T-helper 1 cell treated with Interleukin-12 subunit alpha and Interleukin-12 subunit beta and Interleukin-4 antibody, amounts not matched to agents 30 ng/mL and 1 ng/mL, for 36 hours (primary cell): Measurements from ENCODE around the gene CALML4. TPM values are rescaled to one million over a fixed set of nuclear protein-coding genes. Genes with fewer than 3 reads are reported as not detected.
"Not testable (repeated sequence)": the region's sequence is repeated elsewhere in the genome, so short reads cannot be mapped to it uniquely, and the experiment has no call there.

Source experiments
- intact Hi-C: fragments of 100-400 bp; cut with micrococcal nuclease; formaldehyde crosslinking; loops from one replicate; pipeline ENCODE4 v1.15.1; 2024
- total RNA-seq: library from RNA; stranded (reverse); gene quantifications from 2 replicates; pipeline ENCODE4 v1.2.3, GENCODE V29; 2022

The CALML4 gene
- total RNA-seq, 1 donor from 2014 or later, result 15.9 TPM

DNA sequence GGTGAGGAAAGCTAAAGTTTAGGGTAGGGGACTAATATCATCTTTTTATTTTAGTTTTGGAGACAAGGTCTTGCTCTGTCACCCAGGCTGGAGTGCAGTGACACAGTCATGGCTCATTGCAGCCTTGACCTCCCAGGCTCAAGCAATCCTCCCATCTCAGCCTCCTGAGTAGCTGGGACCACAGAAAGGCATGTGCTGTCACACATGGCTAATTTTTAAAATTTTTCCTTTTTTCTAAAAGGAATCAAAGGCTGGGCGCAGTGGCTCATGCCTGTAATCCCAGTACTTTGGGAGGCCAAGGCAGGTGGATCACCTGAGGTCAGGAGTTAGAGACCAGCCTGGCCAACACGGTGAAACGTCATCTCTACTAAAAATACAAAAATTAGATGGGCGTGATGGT, 20.3 kb upstream of the CALML4 start:
- intact Hi-C loops, result not testable (repeated sequence)

DNA sequence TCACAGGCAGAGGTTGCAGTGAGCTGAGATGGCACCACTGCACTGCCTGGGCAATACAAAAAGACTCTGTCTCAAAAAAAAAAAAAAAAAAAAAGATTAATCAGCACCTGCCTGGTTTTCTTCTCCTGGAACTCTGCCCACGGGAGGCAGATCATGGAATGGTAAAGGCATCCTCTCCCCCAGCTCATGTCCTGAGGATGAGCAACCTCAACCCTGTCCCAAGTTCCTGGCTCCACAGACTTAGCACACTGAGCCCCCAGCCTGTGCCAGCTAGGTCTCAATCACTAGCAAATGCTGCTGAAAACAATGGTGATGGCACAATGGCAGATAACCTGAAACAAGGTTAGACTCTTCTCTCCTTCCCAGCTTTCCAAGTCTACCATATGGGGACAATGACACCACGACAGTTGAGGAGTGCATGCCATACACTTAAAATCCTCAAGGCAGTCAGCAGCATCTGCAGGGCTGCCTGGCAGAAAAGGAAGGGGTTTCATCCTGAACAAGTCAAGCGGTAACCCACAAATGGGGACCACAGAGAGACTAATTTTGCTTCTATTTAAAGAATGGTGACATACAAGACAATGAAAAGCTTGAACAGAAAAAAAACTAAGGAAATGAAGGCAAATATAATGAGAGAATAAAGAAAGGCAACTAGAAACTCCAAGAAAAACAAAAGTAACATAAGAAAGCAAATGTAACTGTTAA, 19.6 kb upstream of the CALML4 start:
- intact Hi-C loops, result no loop called here

DNA sequence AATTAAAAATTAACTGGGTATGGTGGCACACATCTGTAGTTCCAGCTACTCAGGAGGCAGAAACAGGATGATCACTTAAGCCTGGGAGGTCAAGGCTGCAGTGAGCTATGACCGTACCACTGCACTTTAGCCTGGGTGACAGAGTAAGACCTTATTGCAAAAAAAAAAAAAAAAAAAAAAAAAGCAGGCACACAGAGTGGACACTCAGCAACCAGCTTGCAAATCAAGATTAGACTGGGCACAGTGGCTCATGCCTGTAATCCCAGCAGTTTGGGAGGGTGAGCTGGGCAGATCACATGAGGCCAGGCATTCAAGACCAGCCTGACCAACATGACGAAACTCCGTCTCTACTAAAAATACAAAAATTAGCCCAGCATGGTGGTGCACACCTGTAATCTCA, 19.0 kb upstream of the CALML4 start:
- intact Hi-C loops, result no loop called here

DNA sequence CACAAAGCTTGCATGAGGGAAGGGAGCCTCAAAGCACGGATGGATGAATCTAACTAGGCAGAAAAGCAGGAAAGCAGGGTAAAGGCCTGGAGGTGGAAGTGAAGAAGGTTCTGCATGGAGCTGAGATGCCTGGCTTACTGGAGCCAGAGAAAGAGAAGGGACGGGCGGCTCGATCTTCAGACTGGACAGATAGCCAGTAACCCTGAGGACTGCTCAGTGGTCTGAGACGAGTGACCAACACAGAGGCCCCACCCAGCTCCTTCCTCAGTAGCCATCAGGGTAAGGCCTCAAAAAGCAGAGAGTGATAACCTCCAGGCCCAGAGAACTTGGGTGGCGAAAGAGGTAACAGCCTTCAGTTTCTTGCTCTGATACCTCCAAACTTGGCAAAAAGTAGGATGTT, 18.0 kb upstream of the CALML4 start:
- intact Hi-C loops, result no loop called here

DNA sequence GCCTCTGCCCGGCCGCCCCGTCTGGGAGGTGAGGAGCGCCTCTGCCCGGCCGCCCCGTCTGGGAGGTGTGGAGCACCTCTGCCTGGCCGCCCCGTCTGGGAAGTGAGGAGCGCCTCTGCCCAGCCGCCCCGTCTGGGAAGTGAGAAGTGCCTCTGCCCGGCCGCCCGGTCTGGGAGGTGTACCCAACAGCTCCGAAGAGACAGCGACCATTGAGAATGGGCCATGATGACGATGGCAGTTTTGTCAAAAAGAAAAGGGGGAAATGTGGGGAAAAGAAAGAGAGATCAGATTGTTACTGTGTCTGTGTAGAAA, 17.3 kb upstream of the CALML4 start:
- intact Hi-C loops, result not testable (repeated sequence)

DNA sequence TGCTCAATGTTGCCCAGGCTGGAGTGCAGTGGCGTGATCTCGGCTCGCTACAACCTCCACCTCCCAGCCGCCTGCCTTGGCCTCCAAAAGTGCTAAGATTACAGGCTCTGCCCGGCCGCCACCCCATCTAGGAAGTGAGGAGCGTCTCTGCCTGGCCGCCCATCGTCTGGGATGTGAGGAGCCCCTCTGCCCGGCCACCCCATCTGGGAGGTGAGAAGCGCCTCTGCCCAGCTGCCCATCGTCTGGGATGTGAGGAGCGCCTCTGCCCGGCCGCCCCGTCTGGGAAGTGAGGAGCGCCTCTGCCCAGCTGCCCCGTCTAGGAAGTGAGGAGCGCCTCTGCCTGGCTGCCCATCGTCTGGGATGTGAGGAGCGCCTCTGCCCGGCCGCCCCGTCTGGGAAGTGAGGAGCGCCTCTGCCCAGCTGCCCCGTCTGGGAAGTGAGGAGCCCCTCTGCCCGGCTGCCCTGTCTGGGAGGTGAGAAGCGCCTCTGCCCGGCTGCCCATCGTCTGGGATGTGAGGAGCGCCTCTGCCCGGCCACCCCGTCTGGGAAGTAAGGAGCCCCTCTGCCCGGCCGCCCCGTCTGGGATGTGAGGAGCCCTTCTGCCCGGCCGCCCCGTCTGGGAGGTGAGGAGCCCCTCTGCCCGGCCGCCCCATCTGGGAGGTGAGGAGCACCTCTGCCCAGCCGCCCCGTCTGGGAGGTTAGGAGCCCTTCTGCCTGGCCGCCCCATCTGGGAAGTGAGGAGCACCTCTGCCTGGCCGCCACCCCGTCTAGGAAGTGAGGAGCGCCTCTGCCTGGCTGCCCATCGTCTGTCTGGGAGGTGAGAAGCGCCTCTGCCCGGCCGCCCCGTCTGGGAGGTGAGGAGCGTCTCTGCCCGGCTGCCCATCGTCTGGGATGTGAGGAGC, 16.6 kb upstream of the CALML4 start:
- intact Hi-C loops, result not testable (repeated sequence)

DNA sequence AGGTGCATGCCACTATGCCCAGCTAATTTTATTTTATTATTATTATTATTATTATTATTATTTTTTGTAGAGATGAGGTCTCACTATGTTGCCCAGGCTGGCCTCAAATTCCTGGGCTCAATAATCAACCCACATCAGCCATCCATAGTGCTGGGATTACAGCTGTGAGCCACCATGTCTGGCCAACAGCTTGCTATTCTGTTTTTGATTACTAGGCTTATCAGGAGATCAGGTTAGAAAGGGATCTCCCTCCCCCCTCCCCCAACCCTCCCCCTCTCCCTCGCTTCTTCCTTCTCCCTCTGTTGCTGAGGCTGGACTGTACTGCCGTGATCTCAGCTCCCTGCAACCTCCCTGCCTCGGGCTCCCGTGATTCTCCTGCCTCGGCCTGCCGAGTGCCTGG, 15.8 kb upstream of the CALML4 start:
- intact Hi-C loops, result no loop called here

DNA sequence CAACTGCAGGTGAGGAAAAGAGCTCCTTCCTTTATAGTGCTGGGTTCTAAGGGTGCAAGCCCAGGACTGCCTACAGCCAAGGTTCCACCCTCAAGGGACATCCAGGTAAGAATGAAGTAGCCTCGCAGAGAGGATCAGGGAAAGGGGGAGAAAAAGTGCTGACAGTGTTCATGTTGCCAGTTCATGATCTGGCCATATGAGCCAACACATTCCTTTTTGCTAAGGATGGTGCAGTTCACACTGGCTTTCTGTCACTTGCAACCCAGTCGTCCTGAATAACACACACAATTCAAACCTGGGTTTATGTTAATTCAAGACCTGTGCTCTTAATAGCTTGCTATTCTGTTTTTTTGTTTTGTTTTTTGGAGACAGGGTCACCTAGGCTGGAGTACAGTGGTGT, 15.4 kb upstream of the CALML4 start:
- intact Hi-C loops, result no loop called here

DNA sequence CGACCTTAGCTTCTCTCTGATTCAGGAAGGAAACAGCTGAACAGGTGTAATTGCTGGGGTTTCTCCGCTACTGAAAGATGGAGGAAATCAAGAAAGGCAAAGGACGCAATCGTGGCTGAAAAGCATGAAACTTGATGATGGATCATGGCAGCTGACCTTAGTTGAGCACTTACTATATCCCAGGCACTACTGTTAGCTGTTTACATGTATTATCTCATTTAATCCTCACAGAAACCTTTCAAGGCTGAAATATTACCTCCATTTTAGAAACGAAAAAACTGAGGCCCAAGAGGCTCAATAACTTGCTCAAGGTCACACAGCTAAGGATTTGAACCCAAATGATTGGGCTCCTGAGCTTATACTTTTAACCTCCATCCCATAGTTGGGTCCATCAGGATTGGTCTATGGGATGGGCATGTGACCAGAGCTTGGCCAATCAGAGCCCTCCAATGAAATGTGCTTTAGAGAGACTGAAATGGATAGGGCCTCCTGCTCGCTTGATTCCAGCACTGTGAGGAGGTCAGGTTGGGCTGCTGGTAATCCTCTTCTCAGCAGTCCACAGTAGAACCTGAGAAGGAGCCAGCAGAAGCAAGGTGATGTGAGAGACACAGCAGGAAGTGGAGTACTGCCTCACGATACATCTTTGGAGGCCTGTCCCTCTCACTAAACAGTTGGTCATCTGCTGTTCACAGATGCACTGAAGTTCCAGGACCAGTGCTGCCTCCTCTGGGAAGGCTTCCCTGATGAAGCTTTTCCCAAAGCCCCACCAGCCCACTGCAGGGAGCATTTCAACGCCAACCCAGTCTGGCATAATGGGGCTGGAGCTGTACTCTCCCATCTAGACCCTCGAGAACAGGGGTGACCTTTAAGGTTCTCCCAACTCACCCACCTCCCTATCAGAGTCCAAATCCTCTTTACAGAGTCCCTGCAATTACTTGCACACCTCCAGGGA, 14.0 kb upstream of the CALML4 start:
- intact Hi-C loops, result no loop called here

DNA sequence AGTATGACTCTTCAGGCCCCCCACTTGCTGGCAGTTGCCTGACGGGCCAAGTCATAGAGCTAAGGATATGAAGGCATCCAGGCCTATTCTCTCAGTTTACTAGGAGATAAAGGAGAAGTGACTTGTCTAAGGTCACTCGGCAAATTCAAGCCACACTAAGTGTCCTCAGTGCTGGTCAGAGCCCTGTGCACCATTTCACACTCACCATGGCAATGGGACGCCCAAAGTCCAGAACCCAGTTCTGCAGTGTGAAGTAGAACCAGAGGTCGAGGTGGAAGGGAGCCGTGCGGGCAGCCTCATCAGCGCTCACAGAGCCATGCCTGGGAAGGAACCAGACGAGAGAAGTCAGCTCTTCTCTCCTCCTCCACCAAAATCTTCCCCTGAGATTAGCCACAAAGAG, 13.2 kb upstream of the CALML4 start:
- intact Hi-C loops, result no loop called here

DNA sequence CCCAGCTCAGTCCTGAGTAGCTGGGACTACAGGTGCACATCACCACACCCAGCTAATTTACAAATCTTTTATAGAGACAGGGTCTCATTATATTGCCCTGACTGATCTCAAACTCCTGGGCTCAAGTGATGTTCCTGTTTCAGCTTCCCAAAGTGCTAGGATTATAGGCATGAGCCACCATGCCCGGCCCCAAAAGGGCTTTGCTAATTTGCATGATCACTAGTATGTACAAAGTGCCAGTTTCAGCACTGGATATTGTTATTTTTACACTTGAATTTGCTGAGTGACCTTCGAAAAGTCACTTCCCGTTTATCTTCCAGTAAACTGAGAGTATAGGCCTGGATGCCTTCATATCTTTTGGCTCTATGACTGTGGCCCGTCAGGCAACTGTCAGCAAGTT, 12.2 kb upstream of the CALML4 start:
- intact Hi-C loops, result no loop called here

DNA sequence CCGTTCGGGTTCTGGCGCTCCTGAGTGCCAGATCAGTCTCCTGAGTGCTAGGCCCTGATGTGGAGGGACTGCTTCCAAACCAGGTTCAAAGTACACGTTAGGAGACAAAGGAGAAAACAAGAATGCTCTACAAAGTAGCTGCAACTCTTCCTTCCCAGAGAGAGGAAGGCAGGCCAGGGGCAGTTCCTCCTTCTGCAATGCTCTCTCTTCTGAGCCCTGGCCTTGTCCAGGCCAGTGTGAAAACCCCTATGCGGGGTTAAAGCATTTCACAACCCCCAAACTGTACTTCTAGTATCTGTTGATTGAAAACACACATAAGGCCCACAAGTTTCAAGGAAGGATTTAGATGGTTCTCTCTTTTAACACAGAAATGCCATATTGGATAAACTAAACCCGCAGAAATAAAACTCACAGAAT, 9.7 kb upstream of the CALML4 start:
- intact Hi-C loops, result no loop called here

DNA sequence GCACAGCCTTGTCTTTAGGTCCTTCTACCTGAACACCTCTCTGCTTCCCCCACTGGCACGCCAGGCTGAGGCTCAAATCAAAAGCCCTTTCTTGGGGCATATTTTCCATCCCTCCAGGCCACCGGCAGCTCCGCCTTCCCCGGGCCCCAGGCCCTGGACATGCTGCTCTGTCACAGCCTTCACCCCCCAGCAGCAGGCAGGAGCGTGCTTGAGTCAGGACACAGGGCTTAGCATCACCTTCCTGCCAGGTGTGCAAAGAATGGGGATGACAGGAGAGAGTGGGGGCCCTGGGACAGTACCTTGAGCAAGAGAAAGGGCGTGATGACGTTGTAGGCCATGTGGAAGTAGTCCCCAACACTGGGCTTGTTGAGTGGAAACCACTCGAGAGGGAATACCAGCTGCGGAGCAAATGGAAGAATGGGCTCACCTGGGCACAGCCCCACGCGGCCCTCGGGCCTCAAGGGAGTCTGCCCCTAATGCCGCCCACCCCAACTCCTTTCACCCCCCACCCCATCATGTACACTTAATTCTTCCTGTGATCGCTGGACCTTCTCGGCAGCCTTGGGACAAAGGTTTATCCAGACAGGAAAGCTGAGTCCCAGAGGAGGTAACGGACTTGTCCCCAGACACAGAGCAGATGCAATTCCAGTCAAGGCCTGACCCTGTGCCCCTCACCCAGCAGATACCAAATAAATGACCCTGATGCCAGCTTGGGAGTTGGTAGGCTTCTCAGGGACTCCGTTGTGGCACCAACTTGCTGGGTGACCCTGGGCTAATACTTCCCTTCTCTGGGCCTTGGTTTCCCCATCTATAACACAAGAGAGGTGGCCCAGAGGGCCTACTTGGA, 9.1 kb upstream of the CALML4 start:
- intact Hi-C loops, result no loop called here

DNA sequence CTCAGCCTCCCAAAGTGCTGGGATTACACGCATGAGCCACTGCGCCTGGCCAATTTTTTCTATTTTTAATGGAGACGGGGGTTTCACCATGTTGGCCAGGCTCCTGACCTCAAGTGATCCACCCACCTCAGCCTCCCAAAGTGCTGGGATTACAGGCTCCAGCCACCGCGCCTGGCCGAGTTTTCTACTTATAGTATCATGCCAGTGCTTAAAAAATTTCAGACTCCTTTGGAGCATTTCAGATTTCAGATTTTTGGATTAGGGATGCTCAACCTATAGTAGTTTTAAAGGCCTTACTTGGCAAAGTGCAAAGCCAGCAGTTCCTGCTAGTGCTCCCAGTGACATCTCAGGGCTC, 8.3 kb upstream of the CALML4 start:
- intact Hi-C loops, result not testable (repeated sequence)

DNA sequence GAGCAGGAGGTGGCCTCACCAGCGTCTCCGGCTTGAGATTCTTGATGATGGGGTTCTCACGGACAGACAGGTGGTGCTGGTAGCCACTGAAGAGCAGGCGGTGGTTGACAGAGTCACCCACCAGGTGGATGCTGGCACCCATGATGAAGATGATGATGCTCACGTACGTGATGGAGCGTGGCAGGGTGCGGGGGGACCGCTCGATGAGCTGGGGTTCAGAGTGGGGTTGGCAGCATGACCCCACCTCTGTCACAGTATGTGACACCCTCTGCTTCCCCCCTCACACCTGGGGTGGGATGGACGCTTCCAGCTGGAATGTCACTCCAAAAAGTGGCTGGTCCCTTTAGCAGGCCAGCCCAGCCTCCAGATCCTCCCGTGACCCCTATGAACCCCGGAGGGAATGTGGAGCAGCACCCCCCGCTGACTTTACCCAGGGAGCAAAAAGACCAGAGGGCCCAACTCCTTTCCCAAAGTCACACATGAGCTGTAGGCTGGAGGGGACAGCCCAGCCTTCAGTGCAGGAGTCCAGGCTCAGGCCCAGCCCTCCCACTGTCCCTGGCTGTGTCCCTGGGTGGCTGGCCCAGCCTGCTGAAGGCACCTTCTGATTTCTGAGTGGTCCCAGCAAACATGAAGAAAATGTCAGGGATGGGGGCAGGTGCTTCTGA, 6.7 kb upstream of the CALML4 start:
- intact Hi-C loops, result no loop called here

DNA sequence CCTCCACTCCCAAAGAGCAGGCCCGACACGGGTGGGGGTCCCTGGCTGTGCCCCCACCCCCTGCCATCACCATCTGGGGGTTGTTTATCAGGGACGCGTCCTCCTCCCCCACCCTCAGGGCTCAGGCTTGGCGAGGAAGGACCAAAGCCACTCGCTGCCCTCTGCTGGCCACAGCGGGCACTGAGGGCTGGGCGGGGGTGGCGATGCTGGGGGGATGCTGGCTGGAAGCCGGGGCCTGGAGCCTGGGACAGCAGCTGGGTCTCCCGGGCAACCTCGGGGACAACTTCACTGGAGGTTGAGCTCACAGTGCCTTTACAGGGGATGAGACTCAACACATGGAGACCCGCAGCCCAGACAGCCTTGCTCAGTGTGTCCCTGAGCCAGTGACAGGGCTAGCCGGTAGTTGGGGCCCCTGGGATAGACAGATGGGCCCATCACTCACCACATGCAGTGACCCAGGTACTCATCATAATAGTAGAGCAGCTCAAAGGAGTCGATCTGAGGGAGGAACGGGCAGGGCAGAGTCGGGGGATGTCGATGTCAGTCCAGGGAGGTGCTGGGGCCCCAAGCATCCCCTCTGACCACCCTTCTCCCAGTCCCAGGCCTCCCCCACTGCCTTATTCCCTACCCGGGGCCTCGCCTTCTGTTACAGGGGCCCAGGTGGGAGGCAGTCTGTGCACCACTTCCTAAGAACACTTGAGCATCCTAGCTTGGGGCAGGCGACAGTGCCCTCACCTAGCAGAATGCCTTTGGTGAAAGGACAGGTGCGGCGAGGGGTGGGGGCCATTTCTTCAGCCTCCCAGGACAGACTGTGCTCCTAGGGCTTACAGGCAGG, 5.9 kb upstream of the CALML4 start:
- intact Hi-C loops, result no loop called here

DNA sequence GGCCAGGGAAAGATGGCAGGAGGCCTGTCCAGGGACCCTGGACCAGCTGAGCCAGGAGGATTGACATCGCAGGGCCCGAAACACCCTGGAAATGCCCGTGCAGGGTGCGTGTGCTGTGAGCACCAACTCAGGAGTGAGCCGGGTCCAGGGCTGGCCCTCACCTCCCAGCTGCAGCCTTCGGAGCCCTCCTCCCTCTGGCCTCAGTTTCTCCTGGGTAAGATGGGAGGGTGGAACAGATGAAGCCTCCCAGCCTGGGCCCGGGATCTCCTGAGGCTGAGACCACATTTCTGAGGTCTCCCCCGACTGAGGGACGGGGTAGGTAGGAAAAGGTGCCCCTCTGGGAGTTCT, 5.3 kb upstream of the CALML4 start:
- intact Hi-C loops, result no loop called here

DNA sequence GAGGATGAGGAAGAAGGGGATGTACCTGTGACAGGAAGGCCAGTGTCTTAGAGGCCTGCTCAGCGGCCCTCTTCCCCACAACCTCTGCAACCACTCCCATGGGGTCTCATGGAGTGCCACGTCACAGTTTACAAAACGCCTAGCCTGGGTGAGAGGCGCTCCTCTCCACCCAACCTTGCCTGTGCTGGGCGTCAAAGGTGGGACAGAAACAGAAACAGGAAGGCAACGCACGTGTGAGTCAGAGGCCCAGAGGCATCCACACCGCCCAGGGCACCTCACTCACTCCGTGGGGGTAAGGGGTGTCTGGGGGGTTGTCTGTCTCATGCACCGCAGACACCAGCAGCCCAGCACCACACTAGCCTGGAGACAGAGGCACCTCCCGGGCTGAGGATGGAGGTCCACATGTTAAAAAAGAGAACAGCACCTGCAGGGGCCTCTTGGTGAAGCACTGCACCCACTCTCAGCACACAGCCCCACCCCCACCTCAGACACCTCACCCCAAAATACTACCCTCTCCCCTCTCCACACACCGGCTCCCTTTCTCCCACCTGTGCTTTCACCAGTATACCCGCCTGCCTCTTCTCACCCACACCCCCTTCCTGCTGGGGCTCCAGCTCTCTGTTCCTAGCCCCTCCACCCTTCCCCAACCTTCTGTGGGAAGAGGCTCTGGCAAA, 4.7 kb upstream of the CALML4 start:
- intact Hi-C loops, result loop anchor here (1.0 to 5.0 kb wide), 3 partner anchors 19 to 368 kb away; partner anchors contain the start of genes CLN6 and RNU6-1

DNA sequence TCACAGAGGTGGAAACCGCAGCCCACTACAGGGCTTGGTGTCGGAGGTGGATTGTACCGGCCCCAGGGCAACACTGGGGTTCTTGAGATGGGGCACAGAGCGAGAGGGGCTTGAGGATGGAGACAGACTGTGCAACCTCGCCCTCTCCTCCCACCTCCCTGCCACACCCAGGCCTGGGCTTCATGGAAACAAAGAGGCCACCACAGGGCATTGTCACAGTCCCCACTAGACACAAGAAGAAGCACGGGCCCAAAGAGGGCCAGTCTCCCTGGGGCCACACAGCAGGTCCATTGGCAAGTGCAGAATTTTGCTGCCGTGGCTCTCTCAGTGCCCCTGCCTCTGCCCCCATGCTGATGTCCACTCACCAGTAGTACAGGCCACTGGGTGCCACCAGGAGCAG, 4.1 kb upstream of the CALML4 start:
- intact Hi-C loops, result loop anchor here (1.0 to 5.0 kb wide), 3 partner anchors 20 to 367 kb away; partner anchors contain the start of genes CLN6 and RNU6-1
